HG03571 (cell line): ENCODE measurements around the gene BBX.

ENCODE experiments used
- ATAC-seq: cut with Tn5 transposase; IDR thresholded peaks from one replicate; pipeline ENCODE4 v1.9.1; 2021; ENCODE audit not compliant: unreplicated experiment

BBX gene

GRCh38 chr3:107795514-107796094, 272.8 kb downstream of the BBX start:
- ATAC-seq = no peak

- no peak for ATAC-seq
These were observed 274.0 kb downstream of the BBX start for GRCh38 chr3:107796791-107797190.

GRCh38 chr3:107797586-107797985, 274.8 kb downstream of the BBX start:
- no peak for ATAC-seq

DNA sequence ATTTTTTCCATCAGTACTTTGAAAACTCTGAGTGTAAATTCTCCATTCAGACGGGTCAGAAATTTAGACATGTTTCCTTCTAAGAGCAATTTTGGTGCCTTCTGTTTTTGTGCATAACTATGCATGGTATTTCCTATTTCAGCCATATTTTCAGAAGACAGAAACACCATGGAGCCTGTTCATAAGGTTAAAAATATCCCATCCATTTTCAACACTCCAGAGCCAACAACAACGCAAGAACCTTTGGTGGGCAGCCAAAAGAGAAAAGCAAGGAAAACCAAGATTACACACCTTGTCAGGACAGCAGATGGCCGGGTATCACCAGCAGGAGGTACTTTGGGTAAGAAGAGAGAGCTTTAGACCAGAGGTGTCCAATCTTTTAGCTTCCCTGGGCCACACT, 275.6 kb downstream of the BBX start:
- no peak for ATAC-seq

DNA sequence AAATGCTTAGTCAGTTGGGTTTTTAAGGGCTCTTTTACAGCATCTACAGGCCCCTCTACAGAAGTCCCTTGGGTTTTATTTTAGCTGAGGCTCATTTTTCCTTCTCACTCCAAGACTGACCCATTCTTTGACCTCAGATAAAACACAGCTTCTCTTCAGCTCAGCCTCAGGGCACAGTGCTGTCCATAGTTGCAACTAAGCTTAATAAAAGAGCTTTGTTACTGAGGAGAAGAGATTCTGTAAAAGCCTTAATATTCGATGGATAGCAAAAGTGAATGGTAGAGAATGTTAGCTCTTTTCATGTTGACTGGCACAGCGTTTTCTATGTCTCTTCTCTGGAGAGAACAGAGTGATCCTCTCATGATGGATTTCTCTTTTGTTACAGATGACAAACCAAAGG, 277.9 kb downstream of the BBX start:
- ATAC-seq = no peak

- no peak for ATAC-seq
These were observed 280.4 kb downstream of the BBX start for GRCh38 chr3:107803170-107803569.

GRCh38 chr3:107806021-107806420, 283.3 kb downstream of the BBX start:
- ATAC-seq = no peak

GRCh38 chr3:107806536-107806935, 283.8 kb downstream of the BBX start:
- ATAC-seq = no peak

- peak; percentile 56 for ATAC-seq
These were observed 287.7 kb downstream of the BBX start for GRCh38 chr3:107810171-107811071.

DNA sequence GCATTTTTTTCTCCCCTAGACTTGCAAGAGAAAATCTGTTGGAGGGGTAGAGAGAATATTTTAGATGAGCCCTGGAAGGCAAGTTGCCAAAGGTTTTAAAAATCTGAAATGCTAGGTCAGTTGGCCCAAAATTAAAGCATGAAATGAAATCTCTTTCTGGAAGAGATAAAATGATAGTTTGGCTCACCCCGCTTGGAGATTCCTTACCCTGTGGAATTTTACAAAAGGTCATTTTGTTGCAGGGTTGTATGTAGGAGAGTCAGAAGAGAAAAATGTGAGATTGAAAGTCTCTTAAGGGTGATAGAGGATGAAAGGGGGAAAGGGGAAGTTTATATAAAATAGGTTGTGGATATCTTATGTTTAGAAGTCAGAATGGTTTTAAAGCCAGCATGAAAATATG, 290.3 kb downstream of the BBX start:
- no peak for ATAC-seq

DNA sequence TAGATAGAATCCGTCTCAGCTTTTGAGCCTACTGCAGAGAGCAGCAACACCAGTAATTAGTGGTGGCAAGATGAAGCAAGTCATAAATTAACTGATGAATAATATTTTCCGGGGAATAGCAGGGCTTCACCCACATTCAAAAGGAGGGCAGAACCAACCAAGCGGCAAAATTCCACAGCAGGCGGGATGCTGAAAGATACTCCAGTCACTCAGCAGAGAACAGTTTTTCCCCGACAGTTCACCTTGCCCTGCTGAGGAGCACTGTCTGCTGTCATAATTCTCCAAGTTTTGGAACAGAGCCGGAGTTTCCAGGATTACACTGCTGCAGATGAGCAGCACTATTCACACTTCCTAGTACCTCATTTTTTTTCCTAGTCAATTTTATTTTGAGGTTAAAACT, 293.3 kb downstream of the BBX start:
- ATAC-seq = no peak

- no peak for ATAC-seq
These were observed 294.3 kb downstream of the BBX start for GRCh38 chr3:107817076-107817475.

- no peak for ATAC-seq
These were observed 295.3 kb downstream of the BBX start for GRCh38 chr3:107818025-107818424.

DNA sequence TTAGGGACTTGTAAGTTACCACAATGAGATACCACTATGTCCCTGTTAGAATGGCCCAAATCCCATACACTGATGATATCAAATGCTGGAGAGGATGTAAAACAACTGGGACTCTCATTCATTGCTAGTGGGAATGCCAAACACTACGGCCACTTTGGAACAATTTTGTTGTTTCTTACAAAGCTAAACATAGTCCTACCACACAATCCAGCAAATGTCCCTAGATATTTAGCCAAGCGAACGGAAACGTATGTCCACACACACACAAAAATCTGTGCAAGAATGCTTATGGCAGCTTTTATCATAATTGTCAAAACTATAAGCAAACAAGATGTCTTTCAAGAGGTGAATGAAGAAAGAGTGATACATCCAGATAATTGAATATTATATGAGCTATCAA, 296.9 kb downstream of the BBX start:
- no peak for ATAC-seq

DNA sequence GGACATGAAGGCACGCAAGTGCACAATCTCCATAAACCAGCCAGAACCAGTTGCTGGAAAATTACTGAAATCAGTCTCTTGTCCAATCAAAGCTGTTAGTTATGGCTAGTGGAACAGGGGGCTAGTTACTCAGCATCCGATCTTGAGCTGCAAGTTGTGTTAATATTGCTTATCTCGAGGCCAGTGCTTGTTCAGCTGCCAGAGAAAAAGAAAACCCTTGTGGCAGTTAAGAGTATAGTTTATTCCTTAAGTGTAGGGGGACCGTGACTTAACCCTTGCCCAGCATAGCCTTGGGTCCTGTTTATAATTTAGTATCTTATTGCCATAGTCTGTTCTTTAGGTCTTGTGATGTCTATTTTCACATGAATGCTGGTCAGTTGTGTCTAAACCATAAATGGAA, 299.5 kb downstream of the BBX start:
- no peak for ATAC-seq

- no peak for ATAC-seq
These were observed 302.1 kb downstream of the BBX start for GRCh38 chr3:107824822-107825371.

DNA sequence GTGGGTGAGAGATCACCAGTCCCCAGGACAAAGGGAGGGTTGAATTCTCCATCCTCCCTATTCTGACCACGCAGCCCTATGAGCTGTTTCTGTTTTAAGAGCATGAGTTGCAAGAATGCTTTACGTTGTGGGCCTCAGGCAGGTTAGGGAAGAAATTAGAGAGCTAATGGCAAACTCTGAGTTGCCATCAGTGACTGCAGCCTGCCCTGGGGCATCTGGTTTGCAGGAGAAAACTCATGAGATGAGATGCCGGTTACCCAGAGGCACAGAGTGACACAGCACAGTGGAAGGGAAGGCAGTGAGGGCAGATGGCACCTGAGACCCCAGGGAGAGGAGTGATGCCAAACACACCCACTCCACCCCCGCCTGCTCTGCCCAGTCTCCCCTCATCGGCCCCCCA, 302.8 kb downstream of the BBX start:
- no peak for ATAC-seq

GRCh38 chr3:107826727-107827126, 304.0 kb downstream of the BBX start:
- ATAC-seq = no peak

DNA sequence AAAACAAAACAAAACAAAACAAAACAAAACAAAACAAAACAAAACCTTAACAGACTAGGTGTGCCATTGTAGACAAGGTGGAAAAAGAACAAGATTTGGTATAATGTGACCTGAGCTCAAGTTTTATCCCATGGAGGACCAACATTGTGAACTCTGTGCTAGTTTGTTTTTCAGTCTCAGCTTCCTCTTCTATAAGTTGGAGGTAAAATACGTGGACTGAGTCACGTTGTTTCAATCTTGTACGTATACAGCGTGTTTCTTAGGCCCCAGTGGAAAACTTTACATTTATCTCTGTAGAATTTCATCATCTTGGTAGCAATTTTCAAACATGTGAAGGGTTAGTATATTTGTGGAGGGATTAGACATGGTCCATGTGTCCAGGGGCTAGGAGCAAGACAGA, 306.4 kb downstream of the BBX start:
- no peak for ATAC-seq

- ATAC-seq = no peak
These were observed 308.8 kb downstream of the BBX start for GRCh38 chr3:107831590-107831989.

DNA sequence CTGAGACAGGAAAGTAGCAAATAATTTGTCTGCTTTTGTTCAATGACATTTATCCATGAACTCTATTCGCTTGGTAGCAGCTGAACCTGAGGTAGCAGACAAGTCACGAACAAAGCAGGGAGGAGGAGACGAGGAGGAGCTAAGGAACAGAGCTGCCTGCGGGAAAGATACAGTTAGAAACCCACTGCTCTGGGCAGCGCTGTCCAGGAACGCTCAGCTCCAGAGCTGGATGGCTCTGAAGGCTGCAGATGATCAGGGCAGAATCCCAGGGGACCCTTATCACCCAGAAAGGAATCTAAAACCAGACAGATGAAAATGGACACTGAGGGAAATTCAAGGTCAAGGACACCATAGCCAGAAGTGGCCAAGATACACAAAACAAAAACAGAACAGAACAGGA, 310.3 kb downstream of the BBX start:
- no peak for ATAC-seq

- ATAC-seq = no peak
These were observed 311.1 kb downstream of the BBX start for GRCh38 chr3:107833722-107834416.
